ENCODE results near the gene MAN1C1. TPM values are rescaled to one million over a fixed set of nuclear protein-coding genes. Genes with fewer than 3 reads are reported as not detected.

The MAN1C1 gene
- total RNA-seq, 1 experiment from 2014 or later, result 1.5 TPM

- peak; percentile 53; the same call in 1 of the 2 replicates for ATAC-seq
- POLR2A ChIA-PET, result no interaction called here
- intact Hi-C loops (cut with micrococcal nuclease; ENCODE audit: unreplicated experiment) (no loop called here), in situ Hi-C loops (cut with HindIII; ENCODE audit: low pct_unique_long_range_greater_than_20kb, low sequenced_read_pairs) (no loop called here)
- Histone ChIP-seq H3K4me3 (ENCODE audit: low read depth in 2 of 2, low read length in 2 of 2) (no peak overlapping the region), H3K27ac (ENCODE audit: low read length) (no peak overlapping the region), H3K9me3 (ENCODE audit: control insufficient read depth, insufficient read depth, low read depth, low read length) (no peaks in the 10 kb centered on the region), H3K27me3 (ENCODE audit: control insufficient read depth, insufficient read depth, low read length) (no peaks in the 10 kb centered on the region), H3K4me1 (ENCODE audit: control insufficient read depth, insufficient read depth, low read length) (no peaks in the 10 kb centered on the region), H3K36me3 (ENCODE audit: control insufficient read depth, insufficient read depth, low read length) (no peaks in the 10 kb centered on the region)
- CTCF ChIA-PET, result interaction anchor here (0.6 to 0.9 kb wide), 2 partner anchors 17 to 214 kb away, joined by 3 to 4 read pairs; no protein-coding TSS in a partner anchor
- TF ChIP-seq CTCF (IDR thresholded peaks at IDR 0.05) (no peak), POLR2AphosphoS5 (IDR thresholded peaks at IDR 0.05; ENCODE audit: low read depth, low read length) (no peak), SIN3A (IDR thresholded peaks at IDR 0.05; ENCODE audit: borderline replicate concordance, insufficient read depth, low read depth, low read length) (no peak), TCF7L2 (IDR thresholded peaks at IDR 0.05; ENCODE audit: low read depth, low read length) (no peak), REST (IDR thresholded peaks at IDR 0.05; ENCODE audit: insufficient read depth in 1 of 2, low read depth in 2 of 2, low read length in 1 of 2) (no peak)
- no peak for DNase-seq (ENCODE audit: low read depth, low spot score)
- no TSS peak for BruUV-seq (replicated peaks)
Observed at GRCh38 chr1:25590096-25590824, 26.3 kb upstream of the MAN1C1 start.

GRCh38 chr1:25593861-25594260 lies 22.7 kb upstream of the MAN1C1 start:
- DNase-seq (ENCODE audit: low read depth, low spot score) (no peak), ATAC-seq (no peak)
- CTCF ChIA-PET, result no interaction called here
- peaks cover 1% of the 10 kb centered on the region; the same call in 1 of the 2 replicates for H3K9me3 ChIP-seq (ENCODE audit: control insufficient read depth, insufficient read depth, low read depth, low read length)
- in situ Hi-C loops (cut with HindIII; ENCODE audit: low pct_unique_long_range_greater_than_20kb, low sequenced_read_pairs) (no loop called here), intact Hi-C loops (cut with micrococcal nuclease; ENCODE audit: unreplicated experiment) (no loop called here)
- H3K36me3 ChIP-seq (ENCODE audit: control insufficient read depth, insufficient read depth, low read length), result no peaks in the 10 kb centered on the region
- TF ChIP-seq POLR2AphosphoS5 (IDR thresholded peaks at IDR 0.05; ENCODE audit: low read depth, low read length), result no peak
- no peak for TF ChIP-seq SIN3A (IDR thresholded peaks at IDR 0.05; ENCODE audit: borderline replicate concordance, insufficient read depth, low read depth, low read length)
- TF ChIP-seq REST (IDR thresholded peaks at IDR 0.05; ENCODE audit: insufficient read depth in 1 of 2, low read depth in 2 of 2, low read length in 1 of 2), result no peak
- no peak for TF ChIP-seq CTCF (IDR thresholded peaks at IDR 0.05)
- TF ChIP-seq TCF7L2 (IDR thresholded peaks at IDR 0.05; ENCODE audit: low read depth, low read length), result no peak
- H3K27me3 ChIP-seq (ENCODE audit: control insufficient read depth, insufficient read depth, low read length), result no peaks in the 10 kb centered on the region
- POLR2A ChIA-PET, result no interaction called here
- BruUV-seq (replicated peaks), result no TSS peak
- H3K4me3 ChIP-seq (ENCODE audit: low read depth in 2 of 2, low read length in 2 of 2), result no peak overlapping the region
- H3K4me1 ChIP-seq (ENCODE audit: control insufficient read depth, insufficient read depth, low read length), result no peaks in the 10 kb centered on the region
- no peak overlapping the region for H3K27ac ChIP-seq (ENCODE audit: low read length)
